GM13976 (cell line): Measurements from ENCODE around the gene YLPM1.

Experiments used
- DNase-seq: peaks from one replicate; pipeline ENCODE4 v3.0.0; 2012; ENCODE audit warnings: low spot score
- CTCF ChIP-seq: IDR thresholded peaks from 2 replicates; pipeline ENCODE4 v1.5.1; 2012; ENCODE audit warnings: borderline replicate concordance, mild to moderate bottlenecking; ENCODE audit not compliant: insufficient read depth; ENCODE audit errors: extremely low read depth, missing control alignments, control extremely low read depth
- in situ Hi-C: fragments of 300-500 bp; cut with MboI; formaldehyde crosslinking; loops from one replicate; pipeline ENCODE4 v1.12.0; 2022; ENCODE audit warnings: low sequenced_read_pairs, mixed read lengths, inconsistent platforms; ENCODE audit not compliant: unreplicated experiment

YLPM1 gene

GRCh38 chr14:74735125-74735524, 28.0 kb upstream of the YLPM1 start:
- in situ Hi-C loops, result no loop called here
- no peak for DNase-seq
- no peak for TF ChIP-seq CTCF

- no peak for DNase-seq
- in situ Hi-C loops, result no loop called here
- TF ChIP-seq CTCF, result no peak
Measured at GRCh38 chr14:74737753-74738325, 25.3 kb upstream of the YLPM1 start.

- TF ChIP-seq CTCF, result no peak
- in situ Hi-C loops, result no loop called here
- DNase-seq, result no peak
Measured at GRCh38 chr14:74739293-74740030, 23.7 kb upstream of the YLPM1 start.

GRCh38 chr14:74747237-74747636, 15.9 kb upstream of the YLPM1 start:
- no peak for DNase-seq
- no peak for TF ChIP-seq CTCF
- in situ Hi-C loops, result no loop called here

- in situ Hi-C loops, result no loop called here
- no peak for TF ChIP-seq CTCF
- no peak for DNase-seq
Measured at GRCh38 chr14:74754157-74754556, 9.0 kb upstream of the YLPM1 start.

GRCh38 chr14:74754899-74755298, 8.2 kb upstream of the YLPM1 start:
- no peak for TF ChIP-seq CTCF
- in situ Hi-C loops, result no loop called here
- DNase-seq, result no peak
